Measurements from ENCODE around the gene TEX28.
"Not testable (repeated sequence)": the region's sequence is repeated elsewhere in the genome, so short reads cannot be mapped to it uniquely, and the experiment has no call there.

Gene TEX28

DNA sequence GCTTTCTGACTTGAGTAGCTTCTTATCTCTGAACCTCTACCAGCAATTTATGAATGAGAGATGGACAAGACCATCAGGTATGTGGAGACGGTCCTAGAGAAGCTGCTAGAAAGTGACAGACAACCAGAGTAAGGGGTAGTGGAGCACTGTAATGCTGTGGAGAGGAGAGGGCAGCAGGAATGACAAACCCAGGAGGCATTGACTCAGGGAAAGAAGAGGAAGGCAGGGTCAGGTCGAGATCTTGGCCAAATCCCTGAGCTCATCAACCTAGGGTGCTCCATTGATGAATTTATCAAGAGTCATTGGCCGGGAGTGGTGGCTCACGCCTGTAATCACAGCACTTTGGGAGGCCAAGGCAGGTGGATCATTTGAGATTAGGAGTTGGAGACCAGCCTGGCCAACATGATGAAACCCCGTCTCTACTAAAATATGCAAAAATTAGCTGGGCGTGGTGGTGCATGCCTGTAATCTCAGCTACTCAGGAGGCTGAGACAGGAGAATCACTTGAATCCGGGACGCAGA is 54.9 kb downstream of the TEX28 start:
- not testable (repeated sequence) for DNase-seq

DNA sequence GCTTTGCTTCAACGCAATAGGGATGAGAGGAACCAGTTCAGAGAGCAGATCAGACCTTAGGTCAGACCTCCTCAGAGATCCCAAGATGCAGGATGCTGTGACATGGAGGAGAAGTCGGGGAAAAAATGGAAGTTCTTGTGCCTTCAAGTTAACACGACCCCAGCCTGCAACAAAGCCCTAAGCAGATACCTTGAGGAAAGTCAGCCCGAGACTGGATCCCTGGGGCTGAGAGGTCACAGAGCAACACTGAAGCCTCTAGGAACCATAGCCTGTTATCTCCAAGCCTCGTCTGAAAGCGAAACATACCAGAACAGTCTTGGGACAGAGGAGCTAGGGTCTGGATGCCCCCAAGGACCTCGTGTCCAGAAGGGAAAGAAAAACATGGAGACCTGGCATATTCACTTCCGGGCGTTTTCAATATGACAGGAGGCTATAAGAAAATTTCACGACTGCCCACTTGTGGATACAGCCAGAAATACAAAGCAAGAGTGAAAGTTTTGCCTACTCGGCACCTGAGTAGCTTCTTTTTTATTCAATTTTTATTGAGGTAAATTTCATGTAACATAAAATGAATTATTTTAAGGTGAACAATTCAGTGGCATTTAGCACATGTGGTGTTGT is 55.9 kb downstream of the TEX28 start:
- DNase-seq = not testable (repeated sequence)

DNA sequence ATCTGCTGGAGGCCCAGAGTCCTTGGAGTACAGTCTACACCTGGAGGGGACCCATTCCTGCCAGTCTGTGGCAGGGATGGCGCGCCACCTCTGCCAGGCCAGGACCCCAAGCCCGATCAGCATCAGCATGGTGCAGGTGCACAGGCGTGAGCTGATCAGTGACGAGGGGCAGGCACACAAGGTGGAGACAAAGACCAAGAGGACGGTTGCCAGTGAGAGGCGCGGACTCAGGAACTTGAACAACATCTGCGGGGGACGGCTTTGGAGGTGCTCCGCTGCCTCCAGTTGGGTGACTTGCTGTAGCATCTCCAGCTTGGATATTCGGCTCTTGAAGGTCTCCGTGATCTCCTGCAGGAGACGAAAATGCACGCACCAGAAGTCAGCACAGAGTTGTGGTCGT is 61.3 kb downstream of the TEX28 start:
- not testable (repeated sequence) for DNase-seq

DNA sequence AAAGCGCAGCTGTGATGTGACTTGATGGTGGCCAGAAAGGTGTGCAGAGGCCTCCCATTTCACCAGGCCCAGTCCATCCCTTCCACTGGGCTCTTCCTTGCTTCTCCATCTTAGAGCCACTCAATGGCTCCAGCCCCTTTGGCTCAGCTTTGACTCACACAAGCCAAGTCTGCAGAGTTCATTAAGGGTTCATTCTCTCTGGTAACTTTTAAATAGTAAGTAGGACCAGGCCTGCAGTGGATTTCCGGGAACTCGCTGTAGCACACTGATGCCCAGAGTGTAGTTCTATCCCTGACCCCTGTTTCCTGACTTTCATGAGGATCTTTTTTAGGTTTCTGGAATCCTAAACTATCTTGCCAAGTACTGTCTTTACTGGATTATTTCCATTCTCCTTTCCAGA is 63.5 kb downstream of the TEX28 start:
- DNase-seq = not testable (repeated sequence)

- not testable (repeated sequence) for DNase-seq
Measured at GRCh38 chrX:154226706-154227105, 68.2 kb downstream of the TEX28 start.

DNA sequence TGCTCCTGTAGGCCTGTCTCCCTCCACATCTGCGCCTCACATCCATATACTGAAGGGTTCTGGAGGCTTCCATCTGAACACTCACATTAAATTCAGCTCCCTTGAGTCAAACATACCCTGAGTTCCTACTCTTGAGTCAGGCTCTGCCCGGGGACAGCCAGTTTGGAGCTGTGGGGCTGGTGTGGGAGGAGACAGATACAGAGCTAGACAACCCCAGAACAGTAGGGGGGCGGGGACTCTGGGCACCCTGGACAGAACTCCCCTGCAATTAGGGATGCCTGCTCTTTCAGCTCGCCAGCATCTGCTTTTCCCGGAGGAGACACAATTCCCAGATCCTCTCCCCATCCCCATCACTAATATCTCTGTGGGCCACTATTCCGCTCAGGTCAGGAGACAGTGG is 69.6 kb downstream of the TEX28 start:
- not testable (repeated sequence) for DNase-seq
